Right atrium auricular region (tissue), 2 donors: Measurements from ENCODE around the gene EDIL3. TPM values are rescaled to one million over a fixed set of nuclear protein-coding genes. Genes with fewer than 3 reads are reported as not detected.

ENCODE experiments used
- DNase-seq: peaks from one replicate; pipeline ENCODE4 v3.0.0-alpha.2; 2019; ENCODE audit warnings: low spot score
- H3K27ac ChIP-seq, 2 donors: fragments of 200-600 bp; sonication (generic); 1 replicate in 1 of 2; 2 replicates in 1 of 2; pipeline ENCODE4 v1.5.1; 2016 to 2019
- H3K27me3 ChIP-seq, 2 donors: fragments of 200-600 bp; sonication (generic); one replicate each; pipeline versions ENCODE4 v1.5.1 to v1.6.0; 2017 to 2019
- H3K36me3 ChIP-seq: fragments of 200-600 bp; sonication (generic); one replicate; pipeline ENCODE4 v1.5.1; 2016
- H3K4me1 ChIP-seq, 2 donors: fragments of 200-600 bp; sonication (generic); one replicate each; pipeline versions ENCODE4 v1.5.1 to v1.6.0; 2017 to 2019
- H3K4me3 ChIP-seq, 2 donors: fragments of 200-600 bp; sonication (generic); 1 replicate in 1 of 2; 2 replicates in 1 of 2; pipeline ENCODE4 v1.5.1; 2017 to 2019; ENCODE audit warnings: mild to moderate bottlenecking in 1 of 2, moderate library complexity in 1 of 2
- H3K9me3 ChIP-seq, 2 donors: fragments of 200-600 bp; sonication (generic); one replicate each; pipeline ENCODE4 v1.5.1; 2019
- CTCF ChIP-seq, 2 donors: fragments of 200-600 bp; sonication (generic); IDR thresholded peaks; one replicate each; pipeline ENCODE4 v1.5.1; 2019; ENCODE audit warnings: antibody characterized with exemption in 2 of 2
- total RNA-seq, 2 donors: library from RNA; depleted of rRNA; stranded (reverse); fragments of >200 nt; gene quantifications; one replicate each; pipeline ENCODE4 v1.1.0, GENCODE V29; 2016

Gene EDIL3
- total RNA-seq, 2 donors from 2014 or later = 9.0 to 10.8 TPM

- Histone ChIP-seq H3K27me3 (no peaks in the 10 kb centered on the region), H3K4me1 (no peaks in the 10 kb centered on the region), H3K9me3 (no peaks in the 10 kb centered on the region), H3K36me3 (no peaks in the 10 kb centered on the region), H3K27ac (no peak overlapping the region), H3K4me3 (no peak overlapping the region)
- TF ChIP-seq CTCF (IDR thresholded peaks at IDR 0.05) = no peak
- no peak for DNase-seq
Observed at GRCh38 chr5:84374568-84374967, 10.1 kb downstream of the EDIL3 start.

GRCh38 chr5:84373506-84373905, 11.2 kb downstream of the EDIL3 start:
- Histone ChIP-seq H3K9me3 (no peaks in the 10 kb centered on the region), H3K36me3 (no peaks in the 10 kb centered on the region), H3K4me3 (no peak overlapping the region), H3K27ac (no peak overlapping the region), H3K27me3 (no peaks in the 10 kb centered on the region), H3K4me1 (no peaks in the 10 kb centered on the region)
- no peak for TF ChIP-seq CTCF (IDR thresholded peaks at IDR 0.05)
- no peak for DNase-seq

GRCh38 chr5:84372066-84372695, 12.5 kb downstream of the EDIL3 start:
- Histone ChIP-seq H3K9me3 (no peaks in the 10 kb centered on the region), H3K4me1 (no peaks in the 10 kb centered on the region), H3K27me3 (no peaks in the 10 kb centered on the region), H3K36me3 (no peaks in the 10 kb centered on the region), H3K4me3 (no peak overlapping the region), H3K27ac (no peak overlapping the region)
- no peak for TF ChIP-seq CTCF (IDR thresholded peaks at IDR 0.05)
- DNase-seq = no peak

GRCh38 chr5:84370176-84370575, 14.5 kb downstream of the EDIL3 start:
- DNase-seq = no peak
- no peaks in the 10 kb centered on the region for H3K36me3 ChIP-seq
- H3K4me1 ChIP-seq = no peaks in the 10 kb centered on the region
- H3K27ac ChIP-seq = no peak overlapping the region
- no peak overlapping the region for H3K4me3 ChIP-seq
- TF ChIP-seq CTCF (IDR thresholded peaks at IDR 0.05) = no peak
- no peaks in the 10 kb centered on the region for H3K27me3 ChIP-seq
- H3K9me3 ChIP-seq = no peaks in the 10 kb centered on the region

- no peak for TF ChIP-seq CTCF (IDR thresholded peaks at IDR 0.05)
- DNase-seq = no peak
- Histone ChIP-seq H3K9me3 (no peaks in the 10 kb centered on the region), H3K4me3 (no peak overlapping the region), H3K4me1 (no peaks in the 10 kb centered on the region), H3K27me3 (no peaks in the 10 kb centered on the region), H3K27ac (no peak overlapping the region), H3K36me3 (no peaks in the 10 kb centered on the region)
Observed at GRCh38 chr5:84364043-84364442, 20.6 kb downstream of the EDIL3 start.
